Germinal center (tissue), 1 donor: ENCODE results near the gene ANO10.
"Not testable (repeated sequence)": the region's sequence is repeated elsewhere in the genome, so short reads cannot be mapped to it uniquely, and the experiment has no call there.

Source experiments
- DNase-seq: peaks from one replicate; pipeline ENCODE4 v3.0.0; 2012; ENCODE audit warnings: mixed read lengths, low spot score

Gene ANO10

DNA sequence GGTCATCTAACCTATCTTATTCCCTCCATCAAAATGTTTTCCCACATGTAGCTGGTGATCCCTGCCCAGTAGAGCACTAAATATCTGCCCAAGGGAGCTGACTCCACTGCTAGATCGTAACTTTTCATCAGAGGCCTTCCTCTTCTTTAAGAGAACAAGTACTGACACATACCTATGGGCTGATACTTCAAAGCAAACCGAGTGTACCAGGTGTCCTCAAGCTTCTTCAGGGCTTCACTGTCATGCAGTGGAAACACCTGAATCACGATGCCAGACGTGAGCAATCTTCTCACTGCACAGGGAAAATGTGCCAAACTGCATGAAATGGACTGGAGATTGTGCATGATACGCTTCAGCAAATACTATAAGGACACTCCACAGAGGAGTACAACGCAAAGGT lies 41.6 kb downstream of the ANO10 start:
- DNase-seq: no peak

GRCh38 chr3:43573576-43573975 lies 48.2 kb downstream of the ANO10 start:
- no peak for DNase-seq

DNA sequence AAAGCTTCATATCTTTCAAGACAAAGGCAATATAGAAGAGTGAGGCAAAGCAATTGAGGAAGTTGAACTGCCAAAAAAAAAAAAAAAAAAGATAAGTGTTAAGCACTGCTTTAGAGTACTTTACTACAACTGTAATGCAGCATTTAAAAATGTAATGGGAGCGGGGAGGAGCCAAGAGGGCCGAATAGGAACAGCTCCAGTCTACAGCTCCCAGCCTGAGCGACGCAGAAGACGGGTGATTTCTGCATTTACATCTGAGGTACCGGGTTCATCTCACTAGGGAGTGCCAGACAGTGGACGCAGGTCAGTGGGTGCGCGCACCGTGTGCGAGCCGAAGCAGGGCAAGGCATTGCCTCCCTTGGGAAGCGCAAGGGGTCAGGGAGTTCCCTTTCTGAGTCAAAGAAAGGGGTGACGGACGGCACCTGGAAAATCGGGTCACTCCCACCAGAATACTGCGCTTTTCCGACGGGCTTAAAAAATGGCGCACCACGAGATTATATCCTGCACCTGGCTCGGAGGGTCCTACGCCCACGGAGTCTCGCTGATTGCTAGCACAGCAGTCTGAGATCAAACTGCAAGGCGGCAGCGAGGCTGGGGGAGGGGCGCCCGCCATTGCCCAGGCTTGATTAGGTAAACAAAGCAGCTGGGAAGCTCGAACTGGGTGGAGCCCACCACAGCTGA lies 56.0 kb downstream of the ANO10 start:
- not testable (repeated sequence) for DNase-seq

DNA sequence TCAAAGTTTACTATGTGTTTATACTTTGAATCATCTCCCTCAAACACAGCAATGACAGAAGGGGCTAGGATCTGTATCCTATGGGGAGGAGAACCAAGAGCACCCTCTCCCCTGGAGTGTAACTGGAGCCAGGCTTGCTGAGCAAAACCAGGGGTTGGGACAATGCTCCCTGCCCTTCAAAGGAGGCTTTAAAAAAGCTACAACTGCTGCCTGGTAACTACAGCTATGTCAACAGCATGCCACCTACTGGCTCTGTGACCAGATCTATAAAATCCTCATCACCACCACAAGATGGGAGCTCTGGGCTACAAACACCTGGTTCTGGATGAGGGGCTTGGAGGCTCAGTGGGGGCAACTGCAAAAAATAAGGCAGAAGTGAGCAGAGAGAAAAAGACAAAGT lies 61.9 kb downstream of the ANO10 start:
- no peak for DNase-seq

DNA sequence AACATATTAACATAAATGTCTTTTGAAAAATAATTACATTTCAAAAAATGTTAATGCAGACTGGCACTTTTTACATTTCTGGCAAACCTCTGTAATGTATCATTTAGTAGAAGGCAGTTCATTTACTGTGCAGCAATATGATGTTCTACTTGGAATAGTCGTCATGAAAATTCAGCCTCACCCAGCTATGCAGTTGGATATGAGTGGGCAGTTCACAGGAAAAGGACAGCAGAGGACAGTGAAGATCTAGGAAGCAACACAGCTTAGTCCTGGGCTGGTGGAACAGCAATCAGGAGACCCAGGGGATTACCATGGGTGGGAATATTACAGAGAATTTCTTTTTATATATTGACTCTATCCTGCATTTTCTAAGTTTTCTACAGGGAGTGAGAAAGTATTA lies 63.6 kb downstream of the ANO10 start:
- no peak for DNase-seq

- no peak for DNase-seq
Observed at GRCh38 chr3:43549626-43550290, 72.1 kb downstream of the ANO10 start.

- peak; percentile 10 for DNase-seq
Observed at GRCh38 chr3:43544277-43544676, 77.5 kb downstream of the ANO10 start.

DNA sequence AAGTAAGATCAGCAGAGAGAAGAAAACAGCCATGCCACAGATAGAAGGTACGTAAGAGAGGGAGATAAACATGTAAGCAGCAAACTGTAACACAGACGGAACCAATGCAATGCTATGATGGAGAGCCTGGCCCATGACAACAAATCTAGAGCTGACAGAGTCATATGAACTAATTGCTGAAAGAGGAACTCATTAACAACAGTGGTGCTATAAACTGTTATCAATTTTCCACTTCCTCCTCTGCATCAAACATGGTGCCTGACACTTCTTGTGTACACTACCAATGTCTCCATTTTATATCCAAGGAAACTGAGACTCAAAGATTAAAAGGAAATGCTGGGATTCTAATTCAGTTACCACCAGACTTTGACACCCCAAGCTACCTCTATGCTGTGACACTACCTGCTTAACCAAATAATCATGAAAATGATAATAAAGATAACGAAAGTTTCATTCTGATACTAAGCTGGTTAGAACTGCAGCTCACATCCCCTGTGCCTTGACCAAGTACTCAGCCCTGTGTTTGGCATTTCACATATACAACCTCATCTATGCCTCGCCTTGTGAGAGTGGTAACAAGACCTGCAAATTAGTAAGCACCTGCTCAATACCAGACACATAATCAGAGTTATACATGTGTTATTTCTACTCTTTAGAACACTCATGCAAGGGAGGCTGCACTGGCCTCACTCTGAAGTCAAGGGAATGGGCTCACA lies 79.3 kb downstream of the ANO10 start:
- DNase-seq: no peak

- DNase-seq: no peak
Observed at GRCh38 chr3:43540624-43541023, 81.2 kb downstream of the ANO10 start.

DNA sequence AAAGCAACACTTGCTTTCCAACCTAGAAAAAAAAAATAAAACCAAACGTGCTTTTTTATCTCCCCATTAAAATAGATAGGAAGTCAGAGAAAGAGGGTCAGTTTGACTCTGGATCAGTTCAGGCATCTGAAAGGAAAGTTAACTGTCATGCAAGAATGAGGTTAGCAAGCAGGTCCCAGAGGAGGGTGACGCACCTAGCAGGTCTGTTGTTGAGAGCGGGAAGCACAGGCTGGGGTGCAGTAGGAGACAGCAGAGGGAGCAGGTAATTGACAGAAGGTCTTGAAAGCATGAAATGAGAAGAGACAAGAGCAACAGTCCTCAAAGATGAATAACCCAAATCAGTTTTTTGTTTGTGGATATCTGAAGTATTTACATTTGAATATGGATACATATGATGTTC lies 82.5 kb downstream of the ANO10 start:
- no peak for DNase-seq

DNA sequence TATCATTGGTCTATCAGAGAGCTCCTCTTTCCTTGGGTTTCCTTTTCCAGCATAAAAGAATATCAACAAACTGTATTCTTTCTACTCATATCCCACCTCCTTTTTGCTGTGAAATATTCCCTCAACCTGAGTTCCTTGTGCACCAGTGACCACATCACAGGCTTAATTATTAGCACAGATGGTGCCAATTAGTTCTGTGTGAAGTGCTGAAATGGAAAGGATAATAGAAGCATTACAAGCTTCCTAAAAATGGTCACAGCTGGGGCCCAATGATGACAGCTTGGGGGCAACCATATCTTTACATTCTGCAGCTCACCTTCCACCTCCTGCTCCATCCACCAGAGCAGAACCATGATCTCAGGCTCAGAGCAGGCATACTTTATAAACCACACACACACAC lies 84.6 kb downstream of the ANO10 start:
- DNase-seq: no peak

GRCh38 chr3:43534675-43535074 lies 87.1 kb downstream of the ANO10 start:
- DNase-seq: no peak

GRCh38 chr3:43533009-43533408 lies 88.8 kb downstream of the ANO10 start:
- no peak for DNase-seq

DNA sequence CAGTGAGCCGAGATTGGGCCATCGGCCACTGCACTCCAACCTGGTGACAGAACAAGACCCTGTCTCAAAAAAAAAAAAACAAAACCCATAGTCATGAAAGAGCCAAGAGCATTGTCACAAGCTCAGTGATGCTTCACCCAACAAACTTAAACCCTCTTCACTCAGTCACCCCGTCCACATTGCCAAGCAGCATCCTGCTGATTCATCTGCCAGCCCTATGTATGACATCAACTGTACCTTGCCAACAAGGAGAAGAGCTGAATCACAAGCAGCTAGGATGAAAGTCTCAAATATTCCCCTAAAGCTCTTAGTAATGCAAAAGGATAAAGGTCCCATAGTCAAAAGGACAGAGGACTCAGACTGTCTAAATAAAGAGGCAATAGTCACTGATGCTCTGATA lies 90.0 kb downstream of the ANO10 start:
- DNase-seq: no peak

DNA sequence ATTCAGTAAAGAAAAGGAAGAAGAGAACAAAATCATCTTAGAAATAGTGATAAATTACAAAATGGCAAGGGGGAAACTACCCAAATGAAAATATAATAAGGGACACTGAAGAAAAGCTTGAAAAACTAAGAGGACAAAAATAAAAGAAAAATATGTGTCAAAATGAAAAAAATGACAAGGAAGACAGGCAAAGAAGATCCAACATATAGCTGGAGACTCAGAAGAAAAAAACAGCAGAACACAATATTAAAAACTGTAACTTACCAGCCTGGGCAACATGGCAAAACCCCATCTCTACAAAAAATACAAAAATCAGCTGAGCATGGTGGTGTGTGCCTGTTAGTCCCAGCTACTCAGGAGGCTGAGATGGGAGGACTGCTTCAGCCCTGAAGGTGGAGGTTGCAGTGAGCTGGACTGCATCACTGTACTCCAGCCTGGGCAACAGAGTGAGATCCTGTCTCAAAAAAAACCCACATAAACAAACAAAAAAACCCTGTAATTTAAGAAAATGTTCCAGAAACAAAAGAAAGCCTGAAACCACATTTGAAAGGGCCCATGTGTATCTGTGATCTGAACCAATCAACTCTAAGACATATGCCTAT lies 93.2 kb downstream of the ANO10 start:
- DNase-seq: no peak

- no peak for DNase-seq
Observed at GRCh38 chr3:43526956-43527355, 94.9 kb downstream of the ANO10 start.

- no peak for DNase-seq
Observed at GRCh38 chr3:43525941-43526607, 95.7 kb downstream of the ANO10 start.

- DNase-seq: no peak
Observed at GRCh38 chr3:43525386-43525785, 96.4 kb downstream of the ANO10 start.

GRCh38 chr3:43523454-43524053 lies 98.3 kb downstream of the ANO10 start:
- no peak for DNase-seq

GRCh38 chr3:43522727-43523362 lies 99.0 kb downstream of the ANO10 start:
- no peak for DNase-seq

DNA sequence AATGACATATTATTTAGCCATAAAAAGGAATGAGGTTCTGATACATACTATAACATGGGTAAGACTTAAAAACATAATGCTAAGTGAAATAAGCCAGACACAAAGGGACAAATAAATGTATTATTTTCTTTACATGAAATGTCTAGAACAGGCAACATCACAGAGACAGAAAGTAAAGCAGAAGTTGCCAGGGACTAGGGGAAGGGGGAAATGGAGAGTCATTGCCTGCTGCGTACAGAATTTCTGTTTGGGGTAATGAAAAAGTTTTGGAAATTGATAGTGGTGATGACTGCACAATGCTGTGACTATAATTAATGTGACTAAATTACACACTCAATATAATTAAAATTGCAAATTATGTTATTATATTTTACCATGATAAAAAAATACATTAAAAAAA lies 99.9 kb downstream of the ANO10 start:
- DNase-seq: no peak
